HK-2 (cell line): ENCODE data around the gene CCN2.

Experiments
- DNase-seq: peaks from one replicate; pipeline ENCODE4 v3.0.0-alpha.2; 2018; ENCODE audit not compliant: unreplicated experiment

CCN2 gene, protein sequence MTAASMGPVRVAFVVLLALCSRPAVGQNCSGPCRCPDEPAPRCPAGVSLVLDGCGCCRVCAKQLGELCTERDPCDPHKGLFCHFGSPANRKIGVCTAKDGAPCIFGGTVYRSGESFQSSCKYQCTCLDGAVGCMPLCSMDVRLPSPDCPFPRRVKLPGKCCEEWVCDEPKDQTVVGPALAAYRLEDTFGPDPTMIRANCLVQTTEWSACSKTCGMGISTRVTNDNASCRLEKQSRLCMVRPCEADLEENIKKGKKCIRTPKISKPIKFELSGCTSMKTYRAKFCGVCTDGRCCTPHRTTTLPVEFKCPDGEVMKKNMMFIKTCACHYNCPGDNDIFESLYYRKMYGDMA

DNA sequence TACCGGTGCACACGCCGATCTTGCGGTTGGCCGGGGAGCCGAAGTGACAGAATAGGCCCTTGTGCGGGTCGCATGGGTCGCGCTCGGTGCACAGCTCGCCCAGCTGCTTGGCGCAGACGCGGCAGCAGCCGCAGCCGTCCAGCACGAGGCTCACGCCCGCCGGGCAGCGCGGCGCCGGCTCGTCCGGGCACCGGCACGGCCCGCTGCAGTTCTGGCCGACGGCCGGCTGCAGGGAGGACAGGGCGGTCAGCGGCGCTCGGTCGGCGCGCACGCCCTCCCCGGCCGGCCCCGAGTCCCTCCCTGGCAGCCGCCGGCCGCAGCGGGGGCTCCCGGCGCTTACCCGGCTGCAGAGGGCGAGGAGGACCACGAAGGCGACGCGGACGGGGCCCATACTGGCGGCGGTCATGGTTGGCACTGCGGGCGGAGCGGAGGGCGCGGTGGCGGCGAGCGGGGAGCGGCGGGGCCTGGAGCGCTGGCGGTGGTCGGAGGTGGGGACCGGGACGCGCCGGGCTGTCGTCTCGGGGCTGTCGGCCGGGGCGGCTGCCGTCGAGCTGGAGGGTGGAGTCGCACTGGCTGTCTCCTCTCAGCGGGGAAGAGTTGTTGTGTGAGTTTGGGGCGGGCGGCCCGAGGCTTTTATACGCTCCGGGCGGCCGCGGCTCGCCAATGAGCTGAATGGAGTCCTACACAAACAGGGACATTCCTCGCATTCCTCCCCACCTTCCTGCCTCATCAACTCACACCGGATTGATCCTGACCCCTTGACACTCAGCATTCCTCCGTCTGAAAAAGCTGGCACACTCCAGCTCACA is at the start of gene CCN2:
CCN2 (minus strand) TSS at position 606 of the 809 bp plus-strand sequence; CDS start at position 406, 200 bp downstream.
- DNase-seq = peak; percentile 98

DNA sequence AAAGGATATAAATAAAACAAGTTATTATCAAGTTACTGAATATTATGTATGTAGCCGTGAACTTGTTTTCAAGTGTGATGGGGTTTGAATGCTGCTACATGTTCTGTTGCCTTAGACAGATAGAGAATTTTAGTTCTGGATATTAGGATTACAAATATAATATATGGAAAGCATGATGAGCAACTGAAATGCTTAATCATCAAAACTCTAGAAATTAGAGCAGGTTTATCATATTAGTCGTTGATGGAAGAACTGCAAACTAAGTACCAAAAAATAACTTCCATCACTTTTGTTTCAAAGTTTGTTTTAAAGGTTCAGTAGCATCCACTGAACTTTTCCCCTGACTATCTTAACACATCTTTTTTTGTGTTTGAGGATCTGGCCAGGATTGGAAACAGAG is 49.1 kb upstream of the CCN2 start:
- no peak for DNase-seq

DNA sequence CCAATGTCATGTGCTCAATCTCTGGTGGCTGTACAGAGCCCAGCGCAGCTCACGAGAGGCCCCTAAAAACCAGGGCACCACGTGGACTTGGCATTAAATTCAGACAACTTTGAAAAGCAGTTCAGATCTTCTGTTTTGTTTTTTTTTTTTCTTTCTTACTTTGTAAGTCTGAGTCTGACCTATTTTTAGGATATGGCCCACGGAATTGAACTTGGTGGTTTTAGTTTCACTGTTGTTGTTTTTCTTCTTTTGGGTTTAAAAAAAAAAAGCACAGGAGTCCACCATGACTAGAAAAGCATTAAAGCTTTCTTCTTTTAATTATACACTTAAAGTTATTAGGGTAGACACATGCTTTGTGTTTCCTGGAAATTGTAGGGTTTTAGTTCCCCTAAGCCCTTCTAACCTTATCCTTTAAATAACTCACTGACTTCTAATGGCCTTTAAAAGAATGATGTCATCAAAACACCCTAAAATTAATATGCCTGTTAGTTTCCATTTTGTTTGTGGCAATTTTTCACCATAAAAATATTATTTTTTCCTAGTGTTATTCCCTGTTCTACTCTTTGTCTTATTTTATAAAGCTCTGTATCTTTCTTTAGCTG is 48.5 kb upstream of the CCN2 start:
- DNase-seq = no peak

DNA sequence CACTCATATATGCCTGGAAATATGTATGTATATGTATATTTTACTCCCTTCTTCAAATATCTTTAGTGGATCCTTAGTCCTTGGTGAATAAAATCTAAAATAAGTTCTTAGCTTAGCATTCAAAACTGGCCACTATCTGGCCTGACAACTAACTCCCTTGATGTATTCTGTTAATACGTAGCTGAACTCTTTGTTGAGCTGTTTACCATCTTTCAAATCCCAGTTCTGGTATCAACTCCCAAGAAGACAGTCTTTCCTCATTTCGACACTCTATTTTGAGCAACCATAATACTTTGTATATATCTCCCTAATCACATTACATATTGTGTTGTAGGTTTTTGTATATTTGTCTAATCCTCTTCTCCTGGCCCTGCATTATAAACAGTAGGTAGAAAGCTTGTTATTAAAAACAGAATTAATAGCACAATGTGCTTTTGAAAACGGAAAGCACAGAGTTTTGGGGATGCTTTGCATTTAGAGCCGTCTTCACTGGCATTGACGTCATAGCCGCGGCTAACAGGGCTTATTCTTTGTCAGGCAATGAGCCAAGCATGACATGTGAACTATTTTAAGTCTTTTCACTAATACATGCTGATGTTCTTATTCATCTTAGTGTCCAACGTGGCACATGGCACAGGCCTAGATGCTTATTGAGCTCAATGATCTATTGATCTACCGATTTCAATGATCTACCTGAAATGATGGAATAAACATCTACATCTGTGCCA is 47.2 kb upstream of the CCN2 start:
- DNase-seq = no peak

DNA sequence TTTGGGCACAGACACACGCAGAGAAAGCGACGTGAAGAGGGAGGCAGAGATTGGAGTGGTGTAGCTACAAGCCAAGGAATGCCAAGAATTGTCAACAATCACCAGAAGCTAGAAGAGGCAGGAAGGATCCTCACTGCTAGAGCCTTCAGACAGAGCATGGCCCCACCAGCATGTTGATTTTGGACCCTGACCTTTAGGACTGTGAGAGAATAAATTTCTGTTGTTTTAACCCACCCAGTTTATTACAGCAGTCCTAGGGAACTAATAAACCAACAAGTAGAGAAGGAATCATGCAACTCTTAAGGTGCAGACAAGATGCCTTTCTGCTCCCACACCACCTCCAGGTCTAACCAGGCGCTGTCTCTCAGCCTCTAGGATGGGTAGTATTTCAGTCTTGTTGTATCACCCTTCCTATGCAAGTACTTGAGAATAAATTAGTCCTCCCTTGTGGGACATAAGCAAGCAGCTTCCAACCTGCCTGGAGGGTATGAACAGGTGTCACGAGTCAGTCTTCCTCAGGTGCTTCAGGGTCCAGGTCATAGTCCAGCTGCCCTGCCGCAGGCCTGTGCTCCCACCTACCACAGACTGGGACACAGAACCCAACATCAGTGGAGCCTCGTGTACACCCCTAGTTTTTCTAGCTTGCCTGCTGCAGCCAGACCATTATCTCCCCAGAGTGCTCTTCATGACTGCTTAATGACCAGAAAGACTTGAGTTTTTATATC is 46.4 kb upstream of the CCN2 start:
- no peak for DNase-seq

DNA sequence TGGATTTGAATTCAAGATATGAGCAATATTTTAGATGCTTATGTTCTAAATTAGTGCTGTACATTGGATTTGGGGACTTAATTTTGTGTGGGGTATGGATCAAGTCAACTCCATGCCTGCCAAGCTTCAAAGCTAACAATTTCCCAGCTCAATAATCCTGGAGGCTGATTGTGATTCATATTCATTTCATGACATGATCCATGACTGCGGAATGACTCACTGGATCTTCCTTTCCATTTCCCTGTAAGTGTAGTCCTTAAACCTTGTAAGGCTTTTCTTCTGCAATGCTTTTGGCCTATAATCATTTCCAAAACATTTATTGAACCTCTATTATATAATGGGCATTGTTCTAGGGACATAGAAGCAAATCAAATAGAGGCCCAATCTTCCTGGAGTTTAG is 44.7 kb upstream of the CCN2 start:
- DNase-seq = no peak

DNA sequence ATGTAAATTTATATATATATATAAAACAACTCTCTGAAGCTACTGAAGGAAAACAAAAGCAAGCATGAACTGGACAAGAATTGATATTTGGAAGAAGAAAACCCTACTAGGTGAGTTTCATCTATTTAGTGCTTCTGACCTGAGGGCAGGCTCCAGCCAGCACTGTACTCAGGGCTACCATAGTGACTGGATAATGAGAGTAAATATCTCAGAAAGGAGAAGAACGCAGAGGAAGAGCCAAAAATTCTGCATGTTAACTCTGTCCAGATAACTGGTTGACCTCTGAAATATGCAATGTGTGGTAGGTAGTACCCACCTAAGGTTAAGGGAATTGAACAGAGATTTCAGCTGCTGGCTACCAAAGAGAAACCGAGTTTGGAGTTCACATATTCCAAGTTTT is 41.4 kb upstream of the CCN2 start:
- no peak for DNase-seq

DNA sequence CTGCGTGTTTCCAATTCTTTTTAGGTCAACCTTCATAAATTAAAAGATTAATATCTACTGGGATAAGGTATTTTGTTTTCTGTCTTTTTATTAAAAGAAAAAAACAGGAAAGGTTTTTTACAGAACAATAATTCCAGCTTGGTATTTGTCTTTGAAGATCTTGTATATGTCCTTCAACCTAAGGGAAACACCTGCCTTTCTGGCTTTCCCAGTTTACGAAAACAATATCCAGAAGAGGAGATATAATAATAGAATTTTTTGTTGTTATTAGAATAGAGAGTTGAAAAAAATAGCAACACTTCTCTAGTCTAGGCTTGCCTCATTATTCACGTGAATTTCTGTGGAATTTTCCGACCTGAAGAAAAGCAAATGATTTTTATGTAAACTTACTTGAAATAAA is 37.9 kb upstream of the CCN2 start:
- no peak for DNase-seq

DNA sequence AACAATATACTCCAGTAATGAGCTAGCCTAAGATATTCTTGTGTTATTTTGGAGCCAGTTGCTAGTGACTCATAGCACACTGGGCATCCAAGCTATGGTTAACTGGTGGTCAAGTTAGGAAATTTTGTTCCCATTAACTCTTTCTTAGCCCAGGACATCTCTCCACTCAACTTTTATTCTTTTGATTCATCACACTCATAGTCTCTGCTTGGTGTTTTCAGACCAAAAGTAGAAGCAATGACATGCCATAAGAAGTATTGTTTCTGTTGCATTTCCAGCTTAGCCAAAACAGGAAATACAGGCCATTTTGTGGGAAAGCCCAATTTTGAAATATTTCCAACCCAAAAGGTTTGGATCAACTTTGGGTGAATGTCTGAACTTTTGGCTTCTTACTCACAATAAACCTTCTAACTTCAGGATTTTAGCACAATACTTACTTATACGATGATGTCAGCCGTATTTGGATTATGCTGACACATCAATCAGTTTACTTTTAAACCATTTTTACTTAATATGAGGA is 31.6 kb upstream of the CCN2 start:
- no peak for DNase-seq

DNA sequence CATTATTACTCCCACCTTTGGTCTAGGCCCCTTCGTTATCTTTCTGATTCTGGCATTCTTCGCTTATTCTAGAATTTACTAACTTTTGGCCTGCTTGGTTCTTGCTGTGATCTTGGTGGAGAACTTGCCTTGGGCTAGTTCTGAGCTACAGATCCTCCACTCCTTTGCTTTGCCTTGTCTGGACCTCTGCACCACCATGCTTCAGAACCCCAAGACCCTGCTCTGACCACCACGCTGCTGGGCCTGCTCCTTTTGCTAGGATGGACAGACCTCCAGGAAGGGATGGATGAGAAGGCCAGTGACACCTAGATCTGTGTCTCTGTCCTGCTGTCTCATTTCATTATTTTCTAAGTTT is 30.4 kb upstream of the CCN2 start:
- DNase-seq = no peak

DNA sequence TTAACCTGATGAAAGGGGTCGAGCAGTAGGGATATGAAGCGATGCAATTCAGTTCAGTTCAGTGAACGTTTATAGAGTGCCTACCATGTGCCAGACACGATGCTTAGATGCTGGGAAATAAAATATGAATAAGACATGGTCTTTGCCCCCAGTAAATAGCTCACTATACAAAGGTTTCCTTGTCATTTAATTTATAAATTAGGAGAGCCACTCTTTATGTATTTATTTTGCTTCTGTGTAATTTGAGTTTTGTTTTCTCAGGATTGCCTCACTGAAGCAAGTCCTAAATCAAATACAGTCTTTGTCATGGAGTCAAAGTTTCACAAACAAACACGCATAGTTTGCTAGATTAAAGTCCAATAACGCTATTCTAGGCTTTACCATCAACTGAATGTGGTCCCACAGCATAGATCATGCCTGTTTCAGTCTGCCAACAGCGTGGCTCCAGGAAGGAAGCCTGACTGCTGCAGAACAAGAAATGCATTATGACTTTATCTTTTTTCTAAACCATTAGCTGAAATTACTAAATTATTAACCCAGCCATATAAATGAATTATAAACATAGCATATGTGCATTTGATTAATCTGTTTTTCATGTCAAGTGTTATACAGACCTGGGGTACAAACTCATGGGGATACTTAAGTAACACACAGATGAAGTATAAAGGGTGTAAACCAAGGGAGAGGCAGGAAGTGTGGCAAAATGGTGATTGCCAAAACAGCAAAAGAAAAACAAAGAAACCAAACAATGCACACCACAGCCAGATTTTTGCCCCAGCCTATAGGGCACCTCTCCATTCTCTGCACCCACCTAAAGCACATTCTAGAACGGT is 29.8 kb upstream of the CCN2 start:
- DNase-seq = no peak

DNA sequence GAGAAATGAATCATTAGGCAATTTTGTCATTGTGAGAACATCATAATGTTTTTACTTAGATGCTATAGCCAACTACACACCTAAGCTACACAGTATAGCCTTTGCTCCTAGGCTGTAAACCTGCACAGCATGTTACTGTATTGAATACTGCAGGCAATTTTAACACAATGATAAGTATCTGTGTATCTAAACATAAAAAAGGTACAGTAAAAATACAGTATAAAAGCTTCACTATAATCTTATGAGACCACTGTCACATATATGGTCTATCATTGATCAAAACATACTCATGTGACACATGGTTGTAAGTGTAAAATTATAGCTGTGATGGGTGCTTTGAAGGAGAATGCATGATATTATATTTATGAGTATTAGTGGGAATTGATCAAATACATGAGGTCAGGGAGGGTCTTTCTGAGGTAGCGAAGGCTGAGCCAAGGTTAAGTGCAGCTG is 29.2 kb upstream of the CCN2 start:
- DNase-seq = no peak

DNA sequence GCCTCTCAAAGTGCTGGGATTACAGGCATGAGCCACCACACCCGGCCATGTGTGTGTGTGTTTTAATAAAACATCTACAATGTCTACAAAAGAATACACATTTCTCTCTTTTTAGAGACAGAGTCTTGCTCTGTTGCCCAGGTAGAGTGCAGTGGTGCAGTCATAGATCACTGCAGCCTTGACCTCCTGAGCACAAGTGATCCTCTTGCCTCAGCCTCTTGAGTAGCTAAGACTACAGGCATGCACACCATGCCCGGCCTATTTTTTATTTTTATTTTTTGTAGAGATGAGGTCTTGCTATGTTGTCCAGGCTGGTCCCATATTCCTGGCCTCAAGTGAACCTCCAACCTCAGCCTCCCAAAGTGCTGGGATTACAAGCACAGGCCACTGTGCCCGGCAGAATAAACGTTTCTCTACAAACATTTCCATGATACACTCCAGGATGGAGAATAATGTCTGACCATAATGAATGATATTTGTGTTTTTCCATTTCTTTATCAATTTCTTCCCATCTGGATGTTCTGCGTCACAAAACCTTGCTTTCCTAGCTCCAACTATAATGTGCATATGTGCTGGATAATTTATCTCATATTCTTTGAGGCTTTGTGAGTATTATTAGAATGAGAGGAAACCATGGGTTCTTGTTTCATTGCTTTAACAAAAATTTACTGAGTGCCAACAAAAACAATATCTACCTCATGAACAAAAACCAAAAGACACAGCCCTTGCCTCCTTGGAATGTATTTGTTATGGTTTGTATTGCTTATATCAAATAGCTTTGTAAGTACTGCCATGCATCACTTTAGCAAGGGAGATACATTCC is 28.6 kb upstream of the CCN2 start:
- no peak for DNase-seq

DNA sequence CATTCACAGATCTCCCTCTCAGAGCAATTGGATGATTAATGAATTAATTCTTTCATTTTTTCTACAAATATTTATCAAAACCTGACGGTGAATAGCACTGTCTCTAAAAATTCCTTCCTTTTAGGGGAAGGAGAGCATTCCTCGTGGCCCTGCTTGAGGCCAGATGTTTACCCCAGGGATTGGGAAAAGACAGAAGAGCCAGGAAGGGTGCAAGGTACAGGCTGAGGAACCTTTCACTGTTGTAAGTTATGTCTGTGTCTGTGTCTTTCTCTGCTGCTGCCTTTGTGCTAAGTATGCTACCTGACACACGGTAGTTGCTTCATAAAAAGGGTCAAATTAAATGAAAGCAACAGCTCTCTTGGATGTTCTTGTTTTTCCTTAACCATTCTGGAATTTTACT is 27.4 kb upstream of the CCN2 start:
- DNase-seq = no peak

DNA sequence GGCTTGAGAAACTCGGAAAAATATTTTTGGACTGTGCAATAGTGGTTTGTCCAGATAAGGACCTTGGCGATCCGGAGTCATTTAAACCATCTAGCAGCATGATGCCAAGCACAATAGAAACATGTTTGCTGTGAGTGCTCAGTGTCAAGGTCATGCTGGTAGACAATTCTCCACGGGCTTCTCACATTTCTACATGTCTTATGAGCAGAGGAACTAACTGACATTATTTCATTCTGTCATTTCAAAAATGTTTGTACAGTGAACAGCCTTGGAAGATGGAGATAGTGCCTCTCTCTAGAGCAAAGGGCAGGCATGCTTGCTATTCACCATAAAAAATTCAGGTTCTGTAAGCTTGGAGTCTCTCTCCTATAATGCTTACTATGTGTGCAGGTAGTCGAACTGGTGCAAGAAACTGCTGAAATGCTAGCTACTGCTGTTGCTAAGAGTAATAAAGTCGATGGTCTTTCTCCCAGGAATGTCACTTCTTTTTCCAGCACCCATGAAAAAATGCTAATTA is 25.4 kb upstream of the CCN2 start:
- DNase-seq = no peak

DNA sequence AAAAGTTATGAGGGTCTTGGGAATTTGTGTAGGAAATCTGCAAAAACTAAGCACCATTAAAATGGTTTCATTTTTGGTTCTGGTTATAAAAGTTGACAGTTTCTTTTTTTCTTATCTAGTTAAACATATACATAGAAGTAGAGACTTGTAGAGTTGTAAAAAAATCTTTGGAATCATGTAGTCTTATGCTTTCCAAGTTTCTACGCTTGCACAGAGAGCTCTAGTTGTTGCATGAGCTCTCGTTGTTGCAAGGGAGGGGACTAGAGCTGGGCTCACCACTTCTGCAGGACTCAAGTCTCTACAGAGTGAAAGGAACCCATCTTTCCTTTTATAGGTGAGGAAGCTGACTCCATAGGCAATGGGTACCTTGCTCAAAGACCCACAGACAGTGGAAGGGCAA is 21.6 kb upstream of the CCN2 start:
- no peak for DNase-seq

DNA sequence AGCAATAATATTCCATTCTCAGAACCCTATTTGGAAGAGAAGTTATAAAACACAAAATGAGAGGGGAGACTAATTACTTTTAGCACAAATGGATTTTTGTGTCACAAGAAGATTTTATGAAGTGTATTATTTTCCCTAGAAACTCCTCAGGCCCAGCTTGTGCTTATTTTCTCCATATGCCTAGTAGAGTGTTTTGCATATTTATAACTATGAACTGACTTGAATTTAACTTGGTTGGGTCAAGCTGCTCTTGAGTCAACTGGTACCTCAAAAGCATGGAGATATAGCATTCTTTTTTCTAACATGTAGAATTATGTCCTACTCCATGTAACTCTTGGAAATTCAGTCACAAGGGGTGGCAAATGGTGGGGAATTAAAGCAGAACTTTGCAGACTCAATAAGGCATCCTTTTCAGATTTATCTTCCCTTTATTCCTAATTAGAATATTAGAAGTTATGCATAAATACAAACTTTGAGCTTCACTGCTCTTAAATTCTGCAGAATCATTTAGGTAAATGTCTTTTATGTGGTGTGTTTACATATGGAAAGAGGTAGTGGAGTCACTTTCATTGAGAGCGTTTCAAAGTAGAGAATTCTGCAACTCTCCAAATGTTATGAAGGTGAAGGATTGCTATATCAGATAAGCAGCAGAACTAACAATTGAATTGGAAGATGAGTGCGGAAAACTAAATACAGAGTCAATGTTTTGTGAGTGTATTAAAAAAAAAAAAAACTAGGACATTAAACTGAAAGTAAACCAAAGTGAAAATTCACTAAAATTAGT is 19.1 kb upstream of the CCN2 start:
- DNase-seq = no peak

DNA sequence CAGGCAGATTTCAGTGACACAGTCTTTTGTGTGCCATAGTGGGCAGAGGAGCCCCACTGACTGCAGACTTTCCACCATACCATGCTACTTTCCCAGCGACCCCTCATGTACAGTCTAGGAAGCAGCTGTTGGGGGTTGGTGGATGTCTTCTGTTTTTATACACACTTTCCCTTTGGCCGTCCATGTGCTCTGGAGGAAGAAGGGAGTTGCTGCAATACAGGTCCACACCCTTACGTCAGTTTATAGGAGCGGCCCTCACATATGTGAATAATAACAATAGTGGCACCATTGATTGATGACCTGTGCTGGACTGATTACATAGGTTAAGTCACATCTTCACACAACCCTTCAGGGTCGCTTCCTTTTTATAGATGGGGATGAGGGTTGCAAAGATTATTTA is 17.5 kb upstream of the CCN2 start:
- no peak for DNase-seq

DNA sequence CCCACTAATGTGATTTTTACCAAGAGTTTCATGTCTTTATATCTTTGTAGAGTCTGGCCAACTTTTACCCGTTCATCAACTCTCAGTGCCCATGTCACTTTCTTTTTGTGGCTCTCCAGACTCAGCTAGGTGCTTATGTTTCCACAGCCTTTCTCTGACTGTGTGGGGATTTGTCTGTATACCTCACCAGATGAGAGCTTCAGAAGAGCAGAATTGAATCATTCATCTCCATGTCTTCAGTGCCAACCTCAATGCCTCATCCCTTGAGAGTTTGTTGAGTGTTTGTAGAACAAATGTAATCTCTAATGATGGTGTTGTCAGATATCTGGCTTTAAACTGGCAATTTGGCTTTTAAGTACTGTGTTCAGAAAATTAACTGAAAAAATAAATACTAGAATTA is 16.8 kb upstream of the CCN2 start:
- DNase-seq = no peak
